ENCODE data around the gene HJURP. TPM values are rescaled to one million over a fixed set of nuclear protein-coding genes. Genes with fewer than 3 reads are reported as not detected.

Gene HJURP
- total and polyA plus RNA-seq, 7 donors, result 0.28 to 9.0 (median 1.5) TPM

DNA sequence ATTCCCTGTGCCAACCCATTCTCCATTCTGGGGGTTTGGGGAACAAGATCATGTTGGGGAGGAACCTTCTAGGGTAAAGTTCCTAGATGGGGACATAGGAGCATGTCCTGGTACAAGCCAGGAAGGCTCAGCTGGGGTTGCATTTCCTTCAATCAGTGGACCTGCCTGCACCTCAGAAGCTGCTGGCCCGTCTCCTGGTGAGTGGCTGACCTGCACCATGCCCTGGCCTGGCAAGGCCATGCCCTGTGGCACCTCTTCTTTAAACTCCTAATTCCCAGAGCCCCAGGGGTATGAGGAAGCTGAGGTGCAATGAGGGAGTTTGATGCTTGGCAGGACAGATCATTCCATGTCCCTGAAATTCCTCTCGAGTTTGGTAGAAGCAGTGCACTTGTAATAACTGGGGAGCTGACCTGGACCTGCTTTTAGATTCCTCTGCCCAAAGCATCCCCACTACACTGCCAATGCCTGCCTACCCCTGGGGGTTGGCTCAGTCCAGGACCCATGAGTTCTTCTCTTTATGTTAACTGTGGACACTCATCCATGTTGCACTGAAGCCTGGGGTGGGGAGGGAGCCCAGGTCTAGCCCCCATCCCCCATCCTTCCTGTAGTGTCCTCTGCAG lies 50.9 kb downstream of the HJURP start:
- H3K27ac ChIP-seq, result no peak overlapping the region
- no peak for TF ChIP-seq POLR2A (IDR thresholded peaks at IDR 0.05)
- no peak for TF ChIP-seq CTCF (IDR thresholded peaks at IDR 0.05)
- no peak for TF ChIP-seq POLR2AphosphoS5 (IDR thresholded peaks at IDR 0.05)
- no peak for TF ChIP-seq EP300 (IDR thresholded peaks at IDR 0.05)
- no peaks in the 10 kb centered on the region for H3K9me3 ChIP-seq
- no peak for DNase-seq
- H3K4me1 ChIP-seq, result no peaks in the 10 kb centered on the region
- H3K36me3 ChIP-seq, result no peaks in the 10 kb centered on the region
- H3K27me3 ChIP-seq, result no peaks in the 10 kb centered on the region
- WGBS, 2 donors, result 71 to 76% methylated on average over 2 of the region's 2 CpGs
- H3K4me3 ChIP-seq, result no peak overlapping the region
- intact Hi-C loops (cut with DNase I), result no loop called here

DNA sequence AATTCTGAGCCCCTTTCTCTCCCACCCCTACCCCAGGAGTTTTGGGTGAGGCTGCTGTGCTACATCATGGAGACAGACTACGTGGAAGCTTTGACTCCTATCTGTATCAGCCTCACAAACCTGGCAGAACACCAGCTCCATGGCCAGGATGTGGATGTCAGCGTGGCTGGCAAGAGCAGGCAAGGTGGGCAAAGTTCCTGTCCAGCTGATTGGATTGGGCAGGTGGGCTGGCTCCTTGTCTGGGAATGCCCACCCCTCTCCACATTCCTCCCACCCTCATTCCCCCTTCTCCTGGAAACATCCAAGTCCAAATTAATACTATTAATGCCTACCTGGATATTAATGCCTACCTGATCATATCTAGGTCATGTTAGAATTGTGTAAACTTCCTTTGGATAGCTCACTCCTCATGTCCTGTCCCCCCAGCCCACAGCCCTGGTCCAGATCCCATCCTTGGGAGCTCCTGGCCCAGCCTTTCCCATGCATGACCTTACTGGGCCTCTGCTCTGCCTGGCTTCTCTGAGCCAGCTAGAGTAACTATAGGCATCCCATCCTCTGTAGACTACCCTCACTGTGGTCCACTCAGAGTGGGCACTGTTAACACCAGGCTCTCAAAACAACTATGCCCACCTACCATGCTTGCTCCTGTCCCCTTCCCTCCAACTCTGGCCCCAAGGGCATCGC lies 52.1 kb downstream of the HJURP start:
- H3K4me3 ChIP-seq, result no peak overlapping the region
- no peak for DNase-seq
- no peaks in the 10 kb centered on the region for H3K4me1 ChIP-seq
- H3K27me3 ChIP-seq, result no peaks in the 10 kb centered on the region
- TF ChIP-seq POLR2AphosphoS5 (IDR thresholded peaks at IDR 0.05) (no peak), CTCF (IDR thresholded peaks at IDR 0.05) (no peak), EP300 (IDR thresholded peaks at IDR 0.05) (no peak), POLR2A (IDR thresholded peaks at IDR 0.05) (no peak)
- no peaks in the 10 kb centered on the region for H3K36me3 ChIP-seq
- no peaks in the 10 kb centered on the region for H3K9me3 ChIP-seq
- intact Hi-C loops (cut with DNase I), result no loop called here
- no peak overlapping the region for H3K27ac ChIP-seq
- WGBS, 2 donors, result 78 to 82% methylated on average over 3 of the region's 3 CpGs

DNA sequence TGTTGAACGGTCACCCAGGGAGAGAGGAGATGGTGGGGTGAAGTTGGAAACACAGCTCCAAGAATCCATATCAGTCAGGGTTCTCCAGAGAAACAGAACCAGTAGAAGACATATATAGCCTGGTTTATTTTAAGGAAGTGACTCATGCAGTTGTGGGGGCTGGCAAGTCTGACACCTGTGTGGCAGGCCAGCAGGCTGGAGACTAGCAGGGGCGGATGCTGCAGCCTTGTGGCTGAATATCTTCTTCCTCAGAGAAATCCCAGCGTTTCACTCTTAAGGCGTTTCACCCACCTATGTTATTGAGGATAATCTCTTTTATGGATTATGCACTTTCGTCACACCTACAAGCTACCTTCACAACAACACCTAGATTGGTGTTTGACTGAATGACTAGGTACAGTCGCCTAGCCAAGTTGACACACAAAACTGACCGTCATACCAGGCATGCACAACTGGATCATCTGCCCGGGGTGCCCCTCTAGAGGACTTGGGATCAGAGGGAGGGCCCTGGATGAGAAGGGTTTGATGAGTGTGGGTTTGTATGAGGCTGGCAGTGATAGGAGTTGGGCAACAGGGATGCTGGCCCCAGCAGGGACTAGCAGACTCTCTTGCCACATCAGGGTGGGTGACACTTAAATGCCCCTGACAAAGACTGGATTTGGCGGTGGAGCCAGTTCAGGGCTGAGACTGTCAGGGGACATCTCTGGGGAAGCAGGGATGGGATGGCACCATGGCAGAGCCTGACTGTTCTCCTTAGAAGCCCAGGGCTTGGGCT lies 52.8 kb downstream of the HJURP start:
- Histone ChIP-seq H3K4me1 (no peaks in the 10 kb centered on the region), H3K4me3 (no peak overlapping the region), H3K27ac (no peak overlapping the region), H3K9me3 (no peaks in the 10 kb centered on the region), H3K27me3 (no peaks in the 10 kb centered on the region), H3K36me3 (no peaks in the 10 kb centered on the region)
- intact Hi-C loops (cut with DNase I), result no loop called here
- 75 to 82% methylated on average over 9 of the region's 9 CpGs for WGBS, 2 donors
- TF ChIP-seq POLR2A (IDR thresholded peaks at IDR 0.05), result no peak
- TF ChIP-seq EP300 (IDR thresholded peaks at IDR 0.05), result no peak
- no peak for TF ChIP-seq POLR2AphosphoS5 (IDR thresholded peaks at IDR 0.05)
- TF ChIP-seq CTCF (IDR thresholded peaks at IDR 0.05), result no peak
- no peak for DNase-seq

DNA sequence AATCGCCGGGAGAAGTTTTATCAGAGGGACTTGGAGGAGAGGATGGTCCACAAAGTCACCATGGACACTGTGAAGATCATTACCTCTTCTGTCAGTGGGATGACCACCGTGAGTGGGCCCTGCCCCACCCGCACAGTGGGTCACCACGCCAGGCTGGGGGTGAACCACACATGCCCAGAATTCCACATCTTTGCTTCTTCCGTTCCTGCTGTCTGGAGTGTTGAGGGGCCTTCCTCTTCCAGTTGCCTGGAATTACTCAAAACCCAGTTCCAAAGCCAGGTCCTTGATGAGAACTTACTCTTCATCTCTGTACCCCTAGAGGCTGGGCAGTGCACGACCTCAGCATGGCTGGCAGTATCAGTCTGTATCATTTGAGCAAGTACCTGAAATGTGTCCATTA lies 54.1 kb downstream of the HJURP start:
- Histone ChIP-seq H3K4me1 (no peaks in the 10 kb centered on the region), H3K27ac (no peak overlapping the region), H3K9me3 (no peaks in the 10 kb centered on the region), H3K27me3 (no peaks in the 10 kb centered on the region), H3K36me3 (no peaks in the 10 kb centered on the region), H3K4me3 (no peak overlapping the region)
- WGBS, 2 donors, result 81 to 84% methylated on average over 7 of the region's 7 CpGs
- DNase-seq, result no peak
- intact Hi-C loops (cut with DNase I), result no loop called here
- TF ChIP-seq POLR2A (IDR thresholded peaks at IDR 0.05) (no peak), CTCF (IDR thresholded peaks at IDR 0.05) (no peak), POLR2AphosphoS5 (IDR thresholded peaks at IDR 0.05) (no peak), EP300 (IDR thresholded peaks at IDR 0.05) (no peak)

All from sigmoid colon (tissue), 7 donors.